ENCODE measurements around the gene SLC35F6.
"Not testable (repeated sequence)": the region's sequence is repeated elsewhere in the genome, so short reads cannot be mapped to it uniquely, and the experiment has no call there.

Gene SLC35F6

DNA sequence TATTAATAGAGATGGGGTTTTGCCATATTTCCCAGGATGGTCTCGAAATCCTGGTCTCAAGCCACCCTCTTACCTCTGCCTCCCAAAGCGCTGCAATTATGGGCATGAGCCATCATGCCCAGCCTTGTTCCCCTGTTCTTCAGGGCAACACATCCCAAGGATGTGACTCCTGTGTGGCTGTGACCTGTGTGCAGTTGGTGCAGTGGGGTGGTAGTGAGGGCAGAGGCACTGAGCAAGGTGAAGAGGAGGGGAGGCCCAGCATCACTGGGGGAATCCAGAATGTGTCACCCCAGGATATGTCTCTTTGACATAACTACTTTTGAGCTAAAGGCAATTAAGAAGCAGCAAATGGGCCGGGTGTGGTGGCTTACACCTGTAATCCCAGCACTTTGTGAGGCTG, 45.1 kb downstream of the SLC35F6 start:
- Mint-ChIP-seq H3K27me3 (no peaks in the 10 kb centered on the region), H3K4me1 (ENCODE audit: low read depth) (peaks cover 15% of the 10 kb centered on the region), H3K27ac (no peak overlapping the region), H3K9me3 (no peaks in the 10 kb centered on the region), H3K36me3 (ENCODE audit: low read depth) (no peaks in the 10 kb centered on the region), H3K4me3 (no peak overlapping the region)

DNA sequence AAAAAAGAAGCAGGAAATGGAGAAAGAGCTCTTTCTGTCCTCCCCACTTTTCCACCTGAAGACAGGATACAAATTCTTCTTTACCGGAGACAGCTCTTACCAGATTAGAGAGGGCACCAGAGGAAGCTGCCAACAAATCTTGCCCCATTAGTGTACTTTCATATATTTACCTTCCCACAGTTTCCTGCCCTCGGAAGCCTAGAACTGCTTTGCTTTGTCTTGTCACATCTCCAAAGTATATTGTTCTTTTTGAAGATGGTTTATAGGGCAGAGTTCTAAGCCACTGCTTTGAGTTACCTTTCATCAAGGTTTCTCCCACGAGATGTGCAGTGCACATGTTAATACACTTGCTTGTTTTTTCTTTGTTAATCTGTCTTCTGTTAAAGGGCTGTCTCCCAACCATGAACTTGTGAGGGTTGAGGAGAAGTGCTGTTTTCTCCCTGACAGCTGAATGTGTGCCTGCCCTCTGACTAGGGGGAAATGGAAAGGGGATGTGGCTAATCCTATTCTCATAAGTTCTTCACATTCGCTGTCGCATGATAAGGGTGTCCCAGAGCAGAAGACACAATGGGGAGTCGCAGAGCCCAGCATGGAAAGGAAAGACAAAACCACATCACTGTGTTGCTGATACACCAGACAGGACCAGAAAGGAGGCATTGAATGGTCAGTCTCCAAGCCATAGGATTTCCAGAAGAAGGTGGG, 45.9 kb downstream of the SLC35F6 start:
- Mint-ChIP-seq H3K36me3 (ENCODE audit: low read depth) (no peaks in the 10 kb centered on the region), H3K4me1 (ENCODE audit: low read depth) (peaks cover 15% of the 10 kb centered on the region), H3K27me3 (peaks cover 2% of the 10 kb centered on the region), H3K9me3 (no peaks in the 10 kb centered on the region), H3K4me3 (no peak overlapping the region), H3K27ac (no peak overlapping the region)

DNA sequence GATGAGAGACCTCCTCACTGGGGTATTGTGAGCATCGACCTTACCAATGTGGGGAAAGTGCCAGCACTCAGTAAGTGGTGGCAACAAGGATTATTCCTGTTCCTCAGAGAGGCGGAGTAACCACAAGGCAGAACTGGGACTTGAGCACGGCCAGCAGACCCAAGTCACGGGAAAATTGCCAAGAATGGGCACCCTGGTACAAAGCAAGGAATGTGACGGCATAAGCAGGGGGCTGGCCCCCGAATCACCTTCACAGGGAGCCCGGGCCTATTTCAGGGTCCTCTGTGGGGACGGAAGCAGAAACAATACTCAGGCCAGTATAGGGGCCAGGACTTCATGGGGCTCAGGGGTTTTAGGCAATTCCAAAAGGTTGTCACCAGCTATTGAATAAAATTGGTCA, 47.2 kb downstream of the SLC35F6 start:
- Mint-ChIP-seq H3K9me3 (no peaks in the 10 kb centered on the region), H3K4me1 (ENCODE audit: low read depth) (peaks cover 15% of the 10 kb centered on the region), H3K36me3 (ENCODE audit: low read depth) (no peaks in the 10 kb centered on the region), H3K4me3 (no peak overlapping the region), H3K27me3 (peaks cover 9% of the 10 kb centered on the region), H3K27ac (no peak overlapping the region)

DNA sequence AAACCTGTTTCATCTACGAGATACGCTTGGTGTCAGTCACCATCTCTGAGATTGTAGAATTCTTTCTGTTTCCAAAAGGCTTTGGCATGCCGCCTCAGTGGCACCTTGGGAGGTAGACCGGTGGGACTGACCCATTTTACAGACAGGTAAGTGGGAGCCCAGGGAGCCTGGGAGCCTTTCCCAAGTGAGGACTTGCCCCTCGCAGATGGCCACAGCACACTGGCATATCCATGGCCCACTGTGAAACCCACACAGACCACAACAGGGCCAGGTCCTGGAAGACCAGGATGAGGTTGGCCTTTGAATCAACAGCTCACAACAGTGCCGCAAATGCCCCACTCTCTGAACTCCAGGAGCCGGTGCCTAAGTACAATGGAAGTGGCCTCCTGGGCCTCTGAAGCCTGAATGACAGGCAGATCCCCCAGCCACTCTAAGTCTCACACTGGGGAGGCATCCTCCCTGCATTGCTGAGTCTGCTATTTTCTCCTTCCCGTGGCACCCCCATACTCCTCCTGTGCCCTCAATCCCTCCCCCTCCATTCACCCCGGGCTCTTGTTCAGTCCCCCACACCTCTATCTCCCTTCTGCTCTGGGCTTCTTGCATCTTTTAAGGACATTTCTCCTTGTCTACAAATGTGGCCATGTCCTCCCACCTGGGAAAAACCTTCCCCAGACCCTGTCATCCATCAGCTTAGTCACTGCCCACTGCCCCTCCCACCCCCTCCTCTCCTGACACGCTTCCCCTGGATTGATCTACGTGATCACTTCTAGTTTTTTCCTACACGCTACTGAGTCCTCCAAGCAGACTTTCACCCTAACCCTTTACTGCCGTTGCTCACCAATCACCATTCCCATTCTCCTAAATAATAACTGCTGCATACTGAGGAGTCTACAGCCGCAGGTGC, 48.0 kb downstream of the SLC35F6 start:
- H3K4me3 Mint-ChIP-seq: no peak overlapping the region
- H3K27me3 Mint-ChIP-seq: peaks cover 12% of the 10 kb centered on the region
- no peaks in the 10 kb centered on the region for H3K9me3 Mint-ChIP-seq
- H3K36me3 Mint-ChIP-seq (ENCODE audit: low read depth): no peaks in the 10 kb centered on the region
- no peak overlapping the region for H3K27ac Mint-ChIP-seq
- H3K4me1 Mint-ChIP-seq (ENCODE audit: low read depth): peaks cover 15% of the 10 kb centered on the region

DNA sequence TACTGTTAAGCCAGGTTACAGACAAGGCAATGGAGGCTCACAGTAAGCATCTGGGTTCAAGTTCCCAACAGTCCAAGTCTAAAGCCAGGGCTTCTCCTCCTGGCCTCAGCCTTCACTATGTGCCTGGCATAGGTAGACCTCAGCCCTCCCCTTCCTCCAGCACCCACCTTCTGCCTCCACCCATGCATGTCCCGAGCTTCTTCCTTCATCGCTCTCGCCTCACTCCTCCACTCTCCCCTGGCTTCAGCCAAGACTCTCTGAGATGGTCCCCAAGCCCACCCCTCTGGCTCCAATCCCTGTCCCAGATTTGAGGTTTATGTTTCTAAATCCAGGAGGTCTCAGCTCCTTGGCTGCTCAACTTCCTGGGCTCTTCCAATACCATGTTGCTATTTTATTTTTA, 48.6 kb downstream of the SLC35F6 start:
- Mint-ChIP-seq H3K4me1 (ENCODE audit: low read depth) (peaks cover 15% of the 10 kb centered on the region), H3K36me3 (ENCODE audit: low read depth) (no peaks in the 10 kb centered on the region), H3K27me3 (peaks cover 14% of the 10 kb centered on the region), H3K4me3 (no peak overlapping the region), H3K9me3 (no peaks in the 10 kb centered on the region), H3K27ac (no peak overlapping the region)

DNA sequence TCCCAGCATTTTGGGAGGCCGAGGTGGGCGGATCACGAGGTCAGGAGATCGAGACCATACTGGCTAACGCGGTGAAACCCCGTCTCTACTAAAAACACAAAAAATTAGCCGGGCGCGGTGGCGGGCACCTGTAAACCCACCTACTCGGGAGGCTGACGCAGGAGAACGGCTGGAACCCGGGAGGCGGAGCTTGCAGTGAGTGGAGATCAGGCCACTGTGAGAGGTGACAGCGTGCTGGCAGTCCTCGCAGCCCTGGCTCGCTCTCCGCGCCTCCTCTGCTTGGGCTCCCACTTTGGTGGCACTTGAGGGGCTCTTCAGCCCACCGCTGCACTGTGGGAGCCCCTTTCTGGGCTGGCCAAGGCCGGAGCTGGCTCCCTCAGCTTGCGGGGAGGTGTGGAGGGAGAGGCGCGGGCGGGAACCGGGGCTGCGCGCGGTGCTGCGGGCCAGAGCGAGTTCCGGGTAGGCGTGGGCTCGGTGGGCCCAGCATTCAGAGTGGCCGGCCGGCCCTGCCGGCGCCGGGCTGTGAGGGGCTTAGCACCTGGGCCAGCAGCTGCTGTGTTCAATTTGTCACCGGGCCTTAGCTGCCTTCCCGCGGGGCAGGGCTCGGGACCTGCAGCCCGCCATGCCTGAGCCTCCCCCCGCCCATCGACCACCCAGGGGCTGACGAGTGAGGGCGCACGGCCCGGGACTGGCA, 50.1 kb downstream of the SLC35F6 start:
- H3K27ac Mint-ChIP-seq; H3K36me3 Mint-ChIP-seq (ENCODE audit: low read depth); H3K9me3 Mint-ChIP-seq; H3K4me3 Mint-ChIP-seq: not testable (repeated sequence)
- H3K4me1 Mint-ChIP-seq (ENCODE audit: low read depth): peaks cover 15% of the 10 kb centered on the region
- peaks cover 16% of the 10 kb centered on the region for H3K27me3 Mint-ChIP-seq

DNA sequence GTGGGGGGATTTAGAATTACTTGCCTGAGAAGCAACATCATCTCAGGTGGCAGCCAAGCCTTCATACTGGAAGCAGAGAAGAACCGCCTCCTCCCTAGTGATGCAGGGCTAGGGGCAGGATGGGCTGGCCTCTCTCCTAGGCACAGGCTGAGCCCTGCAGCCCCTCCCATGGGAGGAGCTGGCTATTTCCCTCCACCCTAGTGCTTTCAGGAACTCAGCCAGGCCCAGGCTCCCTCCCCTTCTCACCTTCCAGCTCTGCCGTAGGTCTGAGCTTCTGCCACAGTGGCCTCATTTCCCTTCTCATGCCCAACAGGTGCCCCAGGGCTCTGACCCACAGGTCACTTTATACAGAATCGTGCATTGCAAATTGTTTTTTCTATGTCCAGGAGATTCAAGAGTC, 52.8 kb downstream of the SLC35F6 start:
- Mint-ChIP-seq H3K4me1 (ENCODE audit: low read depth) (no peaks in the 10 kb centered on the region), H3K27me3 (peaks cover 16% of the 10 kb centered on the region), H3K9me3 (no peaks in the 10 kb centered on the region), H3K4me3 (no peak overlapping the region), H3K27ac (no peak overlapping the region), H3K36me3 (ENCODE audit: low read depth) (no peaks in the 10 kb centered on the region)

DNA sequence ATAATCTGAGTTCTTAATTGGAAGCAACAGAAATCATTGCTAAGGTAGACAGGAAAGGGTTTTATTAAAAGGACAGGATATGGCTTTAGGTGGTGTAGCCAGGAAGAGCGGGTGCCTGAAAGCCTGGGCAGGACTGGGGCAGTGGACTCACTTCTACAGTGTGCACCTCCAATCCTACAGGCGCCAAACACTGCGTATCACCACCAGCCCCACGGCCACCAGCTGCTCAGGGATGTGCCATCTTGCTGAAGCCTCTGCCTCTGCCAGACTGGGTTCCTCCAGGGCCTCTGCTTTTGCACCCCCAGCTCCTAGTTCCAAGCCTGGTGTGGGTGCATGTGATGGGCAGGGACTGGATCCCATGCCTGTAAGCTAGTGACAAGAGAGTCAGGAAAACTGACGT, 54.2 kb downstream of the SLC35F6 start:
- Mint-ChIP-seq H3K27me3 (peaks cover 16% of the 10 kb centered on the region), H3K4me1 (ENCODE audit: low read depth) (no peaks in the 10 kb centered on the region), H3K27ac (no peak overlapping the region), H3K36me3 (ENCODE audit: low read depth) (no peaks in the 10 kb centered on the region), H3K9me3 (no peaks in the 10 kb centered on the region), H3K4me3 (no peak overlapping the region)

DNA sequence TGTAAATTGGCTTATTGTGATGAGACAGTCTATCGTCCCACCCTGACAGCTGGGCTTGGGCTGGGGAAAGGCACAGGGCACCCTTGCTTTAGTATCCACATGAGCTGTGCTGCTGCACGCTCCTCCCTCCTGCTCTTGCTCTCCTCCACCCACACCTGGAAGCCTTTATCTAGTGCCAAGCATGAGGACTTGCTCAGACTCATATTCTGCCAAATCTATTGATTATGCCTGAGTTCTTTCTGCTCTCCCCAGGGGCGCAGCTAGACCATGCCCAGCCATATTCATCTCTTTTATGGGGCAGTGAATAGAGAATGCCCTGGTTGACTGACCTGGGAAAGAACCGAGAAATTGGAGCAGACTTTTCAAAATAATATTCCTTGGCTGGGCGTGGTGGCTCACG, 54.9 kb downstream of the SLC35F6 start:
- H3K4me1 Mint-ChIP-seq (ENCODE audit: low read depth): no peaks in the 10 kb centered on the region
- no peak overlapping the region for H3K4me3 Mint-ChIP-seq
- no peak overlapping the region for H3K27ac Mint-ChIP-seq
- H3K27me3 Mint-ChIP-seq: peaks cover 16% of the 10 kb centered on the region
- no peaks in the 10 kb centered on the region for H3K36me3 Mint-ChIP-seq (ENCODE audit: low read depth)
- H3K9me3 Mint-ChIP-seq: no peaks in the 10 kb centered on the region

DNA sequence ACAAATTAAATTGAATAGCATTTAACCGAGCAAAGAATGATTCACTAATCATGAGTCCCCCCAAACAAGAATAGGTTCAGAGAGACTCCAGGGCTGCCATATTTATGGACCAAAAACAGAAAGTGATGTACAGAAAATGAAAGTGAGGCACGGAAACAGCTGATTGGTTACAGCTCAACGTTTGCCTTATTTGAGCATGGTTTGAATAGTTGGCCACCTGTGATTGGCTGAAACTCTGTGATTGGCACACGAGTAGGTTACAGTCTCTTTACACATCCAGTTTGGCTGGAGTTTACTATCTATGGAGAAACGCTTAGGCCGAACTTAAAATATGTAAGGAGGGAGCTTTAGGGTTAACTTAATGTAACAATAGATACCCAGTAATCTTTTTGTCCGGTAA, 56.8 kb downstream of the SLC35F6 start:
- Mint-ChIP-seq H3K27ac (no peak overlapping the region), H3K4me3 (no peak overlapping the region), H3K9me3 (no peaks in the 10 kb centered on the region), H3K4me1 (ENCODE audit: low read depth) (no peaks in the 10 kb centered on the region), H3K27me3 (peaks cover 11% of the 10 kb centered on the region), H3K36me3 (ENCODE audit: low read depth) (no peaks in the 10 kb centered on the region)

DNA sequence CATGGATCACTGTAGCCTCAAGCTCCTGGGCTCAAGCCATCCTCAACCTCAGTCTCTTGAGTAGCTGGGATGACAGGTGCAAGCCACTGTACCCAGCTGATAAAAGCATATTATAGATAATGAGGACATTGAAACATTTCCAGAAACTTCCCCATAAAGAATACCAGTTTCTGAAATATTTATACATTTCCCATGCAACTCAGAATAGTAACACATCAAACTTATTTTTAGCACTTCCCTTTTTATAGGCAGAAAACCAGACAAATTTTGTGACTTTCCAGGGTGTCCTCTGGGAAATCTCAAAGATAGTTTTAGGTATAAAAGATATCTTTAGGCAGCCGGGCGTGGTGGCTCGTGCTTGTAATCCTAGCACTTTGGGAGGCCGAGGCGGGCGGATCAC, 58.8 kb downstream of the SLC35F6 start:
- no peaks in the 10 kb centered on the region for H3K36me3 Mint-ChIP-seq (ENCODE audit: low read depth)
- no peaks in the 10 kb centered on the region for H3K4me1 Mint-ChIP-seq (ENCODE audit: low read depth)
- H3K4me3 Mint-ChIP-seq: no peak overlapping the region
- no peak overlapping the region for H3K27ac Mint-ChIP-seq
- H3K9me3 Mint-ChIP-seq: no peaks in the 10 kb centered on the region
- peaks cover 3% of the 10 kb centered on the region for H3K27me3 Mint-ChIP-seq

Data from stimulated activated naive CD8-positive, alpha-beta T cell treated with anti-CD3 and anti-CD28 coated beads, Interleukin-15, Interleukin-2, amounts not matched to agents 100 ng/mL and 50 ng/mL, for 24 hours (primary cell).